Endothelial cell (in vitro differentiated cells): ENCODE data around the gene UBE2E2. TPM values are rescaled to one million over a fixed set of nuclear protein-coding genes. Genes with fewer than 3 reads are reported as not detected.
"Not testable (repeated sequence)": the region's sequence is repeated elsewhere in the genome, so short reads cannot be mapped to it uniquely, and the experiment has no call there.

ENCODE experiments used
- DNase-seq: peaks from one replicate; pipeline ENCODE4 v3.0.0; 2021; ENCODE audit warnings: low spot score
- H3K27ac Mint-ChIP-seq: one replicate; pipeline ENCODE4 v1.8.0; 2021; ENCODE audit warnings: mixed read lengths, inconsistent platforms; ENCODE audit not compliant: unreplicated experiment
- H3K27me3 Mint-ChIP-seq: one replicate; pipeline ENCODE4 v1.8.0; 2021; ENCODE audit warnings: mild to moderate bottlenecking, moderate library complexity, mixed read lengths, inconsistent platforms; ENCODE audit not compliant: unreplicated experiment
- H3K36me3 Mint-ChIP-seq: one replicate; pipeline ENCODE4 v1.8.0; 2021; ENCODE audit warnings: mild to moderate bottlenecking, low read depth, mixed read lengths, inconsistent platforms; ENCODE audit not compliant: unreplicated experiment
- H3K4me1 Mint-ChIP-seq: one replicate; pipeline ENCODE4 v1.8.0; 2021; ENCODE audit warnings: mild to moderate bottlenecking, mixed read lengths, inconsistent platforms; ENCODE audit not compliant: unreplicated experiment
- H3K4me3 Mint-ChIP-seq: one replicate; pipeline ENCODE4 v1.8.0; 2021; ENCODE audit warnings: mild to moderate bottlenecking, mixed read lengths, inconsistent platforms; ENCODE audit not compliant: unreplicated experiment
- H3K9me3 Mint-ChIP-seq: one replicate; pipeline ENCODE4 v1.8.0; 2021; ENCODE audit warnings: mixed read lengths, inconsistent platforms; ENCODE audit not compliant: unreplicated experiment
- CTCF ChIP-seq: fragments of 200-600 bp; sonication (generic); IDR thresholded peaks from one replicate; pipeline ENCODE4 v1.5.0; 2021; ENCODE audit warnings: antibody characterized with exemption; ENCODE audit not compliant: unreplicated experiment
- total RNA-seq: library from RNA; stranded (reverse); fragmentation: NEBNext Ultra II Directional; extraction: Animal tissue kit (Norgen Biotek cat#: 25700); gene quantifications from one replicate; pipeline ENCODE4 v1.2.1, GENCODE V29; 2021; ENCODE audit not compliant: unreplicated experiment

The UBE2E2 gene
- total RNA-seq, 1 donor from 2014 or later: 46.9 TPM

- no peak for DNase-seq
- peaks cover 3% of the 10 kb centered on the region for H3K27me3 Mint-ChIP-seq
- H3K9me3 Mint-ChIP-seq: no peaks in the 10 kb centered on the region
- H3K4me1 Mint-ChIP-seq: peaks cover 34% of the 10 kb centered on the region
- no peak overlapping the region for H3K27ac Mint-ChIP-seq
- TF ChIP-seq CTCF: no peak
- H3K36me3 Mint-ChIP-seq: peaks cover 5% of the 10 kb centered on the region
- H3K4me3 Mint-ChIP-seq: no peak overlapping the region
Measured at GRCh38 chr3:23612296-23612891, 409.3 kb downstream of the UBE2E2 start.

- no peak overlapping the region for H3K4me3 Mint-ChIP-seq
- TF ChIP-seq CTCF: no peak
- DNase-seq: no peak
- H3K4me1 Mint-ChIP-seq: peaks cover 27% of the 10 kb centered on the region
- H3K27ac Mint-ChIP-seq: no peak overlapping the region
- H3K27me3 Mint-ChIP-seq: peaks cover 2% of the 10 kb centered on the region
- peaks cover 5% of the 10 kb centered on the region for H3K36me3 Mint-ChIP-seq
- H3K9me3 Mint-ChIP-seq: no peaks in the 10 kb centered on the region
Measured at GRCh38 chr3:23615068-23615467, 411.9 kb downstream of the UBE2E2 start.

- not testable (repeated sequence) for H3K27me3 Mint-ChIP-seq, H3K9me3 Mint-ChIP-seq, DNase-seq, H3K4me3 Mint-ChIP-seq, H3K27ac Mint-ChIP-seq
- Mint-ChIP-seq H3K36me3 (peaks cover 20% of the 10 kb centered on the region), H3K4me1 (peaks cover 16% of the 10 kb centered on the region)
Measured at GRCh38 chr3:23618475-23618874, 415.3 kb downstream of the UBE2E2 start.

- Mint-ChIP-seq H3K27ac (no peak overlapping the region), H3K4me1 (peaks cover 16% of the 10 kb centered on the region), H3K27me3 (peaks cover 5% of the 10 kb centered on the region), H3K4me3 (no peak overlapping the region), H3K36me3 (peaks cover 25% of the 10 kb centered on the region), H3K9me3 (peaks cover 5% of the 10 kb centered on the region)
- TF ChIP-seq CTCF: no peak
- DNase-seq: no peak
Measured at GRCh38 chr3:23619705-23620637, 416.8 kb downstream of the UBE2E2 start.

- Mint-ChIP-seq H3K27me3 (peaks cover 5% of the 10 kb centered on the region), H3K9me3 (peaks cover 5% of the 10 kb centered on the region), H3K36me3 (peaks cover 29% of the 10 kb centered on the region), H3K4me1 (peaks cover 16% of the 10 kb centered on the region), H3K27ac (no peak overlapping the region), H3K4me3 (no peak overlapping the region)
- DNase-seq: no peak
- no peak for TF ChIP-seq CTCF
Measured at GRCh38 chr3:23620638-23621015, 417.5 kb downstream of the UBE2E2 start.
